Inferior parietal cortex (tissue), 1 donor: ENCODE measurements around the gene SUSD1.
"Not testable (repeated sequence)": the region's sequence is repeated elsewhere in the genome, so short reads cannot be mapped to it uniquely, and the experiment has no call there.

Experiments used
- DNase-seq: peaks from one replicate; pipeline ENCODE4 v3.0.0-alpha.2; 2016; ENCODE audit errors: extremely low spot score

SUSD1 gene

DNA sequence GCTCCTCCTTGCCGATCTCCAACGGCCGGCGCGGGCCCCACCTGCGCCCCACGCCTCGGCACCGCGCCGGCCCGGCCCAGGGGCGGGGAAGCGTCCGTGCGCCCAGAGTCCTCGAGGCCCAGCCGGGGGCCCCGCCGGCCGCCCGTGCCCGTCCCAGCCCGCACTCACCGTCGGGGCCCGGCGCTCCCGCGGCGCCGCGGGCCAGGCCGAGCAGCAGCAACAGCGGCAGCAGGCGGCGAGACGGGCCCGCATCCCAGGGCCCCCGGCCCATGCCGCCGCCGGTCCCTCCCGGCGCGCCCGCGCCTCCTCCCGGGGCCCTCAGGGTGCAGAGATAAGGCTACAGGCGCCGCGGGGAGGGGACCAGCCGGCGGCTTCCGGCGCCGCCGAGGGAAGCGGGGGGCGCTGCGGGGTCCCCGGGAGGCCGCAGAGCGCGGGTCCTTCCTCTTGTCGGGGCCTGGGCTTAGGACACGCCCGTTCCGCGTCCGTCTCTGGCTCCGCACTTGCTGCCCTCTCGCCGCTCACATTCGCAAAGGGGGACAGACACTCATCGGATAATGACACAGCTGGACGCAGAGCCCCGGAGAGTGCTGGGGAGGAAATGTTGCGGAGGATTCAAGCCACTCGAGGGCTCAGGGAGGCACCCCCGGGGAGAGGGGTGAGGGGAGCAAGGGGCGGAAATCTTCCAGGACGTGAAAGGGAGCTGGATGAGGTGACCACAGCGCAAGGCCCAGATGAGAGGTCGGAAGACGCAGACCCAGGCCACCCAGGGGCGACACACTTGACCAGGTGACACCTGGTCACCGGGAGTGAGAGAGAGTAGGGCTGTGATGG lies at the start of gene SUSD1:
SUSD1 (minus strand) TSS at position 333 of the 831 bp plus-strand sequence; CDS start at position 271, 62 bp downstream.
- DNase-seq, result no peak

GRCh38 chr9:112224401-112225289 lies 49.5 kb upstream of the SUSD1 start:
- DNase-seq, result no peak

DNA sequence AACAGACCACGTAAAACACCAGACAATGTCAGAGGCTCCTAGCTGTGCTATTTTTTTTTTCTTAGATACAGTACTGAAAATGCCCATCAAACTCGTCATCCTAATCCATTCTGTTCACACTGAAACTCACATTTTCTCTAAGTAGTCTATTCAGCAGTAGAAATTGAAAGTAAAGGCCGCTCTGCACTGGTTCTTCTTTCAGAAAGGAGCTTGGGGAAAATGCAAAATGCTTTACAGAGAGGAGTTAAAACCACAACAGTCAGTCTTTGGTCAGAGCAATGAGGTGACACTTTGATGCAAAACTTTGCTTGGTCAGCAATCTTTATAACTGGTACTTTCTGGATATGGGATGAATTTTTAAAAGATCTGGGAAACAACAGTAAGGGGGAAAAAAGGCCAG lies 43.8 kb upstream of the SUSD1 start:
- no peak for DNase-seq

GRCh38 chr9:112212926-112213325 lies 37.8 kb upstream of the SUSD1 start:
- DNase-seq, result no peak

- DNase-seq, result no peak
Observed at GRCh38 chr9:112207451-112207850, 32.4 kb upstream of the SUSD1 start.

DNA sequence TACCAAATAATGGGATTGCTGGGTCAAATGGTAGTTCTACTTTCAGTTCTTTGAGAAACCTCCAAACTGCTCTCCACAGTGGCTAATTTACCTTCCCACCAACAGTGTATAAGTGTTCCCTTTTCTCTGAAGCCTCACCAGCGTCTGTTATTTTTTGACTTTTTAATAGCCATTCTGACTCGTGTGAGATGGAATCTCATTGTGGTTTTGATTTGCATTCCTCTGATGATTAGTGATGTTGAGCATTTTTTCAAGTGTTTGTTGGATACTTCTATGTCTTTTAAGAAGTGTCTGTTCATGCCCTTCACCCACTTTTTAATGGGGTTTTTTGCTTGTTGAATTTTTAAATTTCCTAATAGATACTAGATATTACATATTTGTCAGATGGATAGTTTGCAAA lies 28.4 kb upstream of the SUSD1 start:
- DNase-seq, result no peak

DNA sequence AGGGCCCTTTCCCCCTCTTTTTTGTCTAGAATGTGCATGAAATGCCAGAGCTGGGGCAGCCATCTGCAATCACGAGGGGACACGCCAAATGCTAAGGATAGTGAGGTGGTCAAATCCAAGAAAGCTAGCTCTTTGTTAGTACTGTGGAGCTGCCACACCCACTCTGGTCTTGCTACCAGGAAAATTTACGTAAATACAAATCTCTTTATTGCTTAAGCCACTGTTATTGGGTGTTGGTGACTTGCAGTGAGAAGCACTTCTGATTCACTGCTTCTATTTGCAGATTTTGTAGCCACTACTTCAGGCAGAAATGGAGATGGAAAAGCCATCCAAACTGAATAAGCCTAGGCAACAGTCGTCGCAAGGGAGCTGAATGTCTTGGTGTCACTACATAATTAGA lies 25.6 kb upstream of the SUSD1 start:
- DNase-seq, result no peak

- no peak for DNase-seq
Observed at GRCh38 chr9:112198646-112199045, 23.5 kb upstream of the SUSD1 start.

- no peak for DNase-seq
Observed at GRCh38 chr9:112194969-112195431, 19.9 kb upstream of the SUSD1 start.

DNA sequence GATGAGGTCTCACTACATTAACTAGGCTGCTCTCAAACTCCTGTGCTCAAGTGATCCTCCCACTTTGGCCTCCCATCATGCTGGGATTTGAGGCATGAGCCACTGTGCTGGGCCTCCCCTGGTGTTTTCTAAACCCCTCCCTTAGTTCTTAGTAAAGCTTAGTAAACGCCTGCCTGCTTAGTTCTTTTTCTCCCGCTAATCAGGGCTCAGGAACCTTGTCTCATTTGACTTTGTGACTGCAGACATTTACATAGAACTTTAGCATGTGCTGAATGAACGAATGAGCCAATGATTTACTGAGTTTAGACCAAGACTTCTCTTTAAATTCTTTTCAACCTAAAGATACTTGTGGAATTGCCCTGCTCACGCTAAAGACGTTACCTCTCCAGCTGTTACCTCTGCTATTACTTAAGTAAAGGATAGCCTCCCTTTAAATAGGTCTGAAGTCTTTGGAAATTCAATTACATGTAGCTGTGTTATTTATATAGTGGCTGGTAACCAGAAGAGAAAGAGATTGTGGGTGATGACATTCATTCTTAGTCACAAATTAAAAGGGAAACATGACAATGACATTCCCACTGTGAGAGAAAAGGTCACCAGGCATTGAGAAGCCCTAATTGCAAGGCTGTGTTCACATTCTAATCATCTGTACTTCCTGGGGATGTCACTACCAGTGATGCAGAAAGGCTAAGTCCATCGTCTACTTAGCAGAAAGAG lies 18.6 kb upstream of the SUSD1 start:
- no peak for DNase-seq

- DNase-seq, result not testable (repeated sequence)
Observed at GRCh38 chr9:112190320-112190719, 15.2 kb upstream of the SUSD1 start.

DNA sequence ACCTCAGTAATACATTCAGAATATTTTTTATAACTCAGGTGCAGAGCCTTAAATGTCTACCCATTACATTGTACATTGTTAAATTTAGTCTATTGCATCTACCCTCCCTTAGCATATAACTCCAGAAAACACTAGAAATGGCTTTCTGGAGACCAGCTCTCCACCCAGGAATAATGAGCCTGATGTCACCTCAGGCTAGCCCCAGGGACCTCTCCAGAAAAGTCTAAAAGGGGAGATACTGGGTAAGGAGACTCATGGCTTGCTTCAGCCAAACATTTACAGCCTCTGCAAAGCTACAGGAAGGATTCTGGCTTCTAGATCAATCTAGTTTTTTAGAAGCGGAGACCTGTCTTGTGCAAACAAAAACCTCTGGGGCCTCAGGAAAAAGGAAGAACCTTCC lies 13.8 kb upstream of the SUSD1 start:
- DNase-seq, result no peak

GRCh38 chr9:112187404-112187803 lies 12.3 kb upstream of the SUSD1 start:
- DNase-seq, result no peak

DNA sequence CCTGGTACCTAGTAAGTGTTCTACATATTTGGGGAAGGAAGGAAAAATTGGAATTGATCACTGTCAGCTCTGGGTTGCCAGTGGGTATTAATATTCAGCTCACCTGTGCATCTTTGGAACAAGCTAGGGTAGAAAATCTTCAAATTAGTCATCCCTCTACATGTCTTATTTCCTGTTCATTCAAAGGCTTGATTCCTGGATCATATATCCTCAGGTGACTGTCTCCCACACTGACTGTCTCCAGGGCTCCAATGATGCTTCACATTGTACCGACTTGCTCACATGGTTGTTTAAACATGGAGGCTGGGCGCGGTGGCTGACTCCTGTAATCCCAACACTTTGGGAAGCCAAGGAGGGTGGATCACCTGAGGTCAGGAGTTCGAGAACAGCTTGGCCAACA lies 11.6 kb upstream of the SUSD1 start:
- no peak for DNase-seq

GRCh38 chr9:112184946-112185345 lies 9.8 kb upstream of the SUSD1 start:
- no peak for DNase-seq

GRCh38 chr9:112184221-112184620 lies 9.1 kb upstream of the SUSD1 start:
- DNase-seq, result no peak

DNA sequence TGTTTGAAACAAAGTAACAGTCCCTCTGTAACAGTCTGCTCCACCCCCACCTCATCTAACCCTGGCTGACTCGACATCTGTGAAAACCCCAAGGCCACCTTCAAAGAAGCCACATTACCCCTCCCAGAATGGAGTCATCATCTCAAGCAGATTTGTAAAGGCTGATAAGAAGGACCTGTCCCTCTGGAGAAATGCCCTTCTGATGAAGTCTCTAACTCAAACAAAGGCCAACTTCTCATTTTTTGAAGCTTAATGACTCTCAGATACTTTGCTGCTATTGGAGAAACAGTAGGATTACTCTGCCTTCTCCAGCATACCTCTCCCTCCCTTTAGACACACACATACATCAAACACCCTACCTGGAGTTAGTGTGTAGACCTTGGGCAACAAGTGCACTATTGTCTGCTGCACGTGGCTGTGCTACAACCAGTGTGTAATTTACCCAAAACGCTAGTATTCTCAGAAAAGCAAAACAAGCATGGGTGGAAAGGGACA lies 5.3 kb upstream of the SUSD1 start:
- DNase-seq, result no peak

GRCh38 chr9:112179816-112180215 lies 4.7 kb upstream of the SUSD1 start:
- no peak for DNase-seq

DNA sequence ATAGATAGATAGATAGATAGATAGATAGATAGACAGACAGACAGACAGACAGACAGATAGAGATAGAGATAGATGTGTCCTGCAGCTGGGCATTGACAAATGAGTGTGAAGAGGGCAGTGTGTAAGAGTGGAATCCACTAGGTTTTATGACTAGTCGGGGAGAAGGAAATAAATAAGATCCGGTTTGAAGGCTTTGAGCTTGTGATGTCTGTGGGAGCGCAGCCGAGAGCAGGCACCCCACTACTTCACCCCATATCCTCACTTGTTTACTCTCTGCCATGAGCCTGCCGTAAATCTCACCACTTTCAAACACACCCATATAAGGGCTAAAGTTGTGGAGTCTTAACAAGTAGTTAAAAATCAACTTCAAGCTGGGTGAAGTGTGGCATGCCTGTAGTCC lies 1.4 kb upstream of the SUSD1 start:
- DNase-seq, result no peak

- no peak for DNase-seq
Observed at GRCh38 chr9:112175796-112176315, 759 bp upstream of the SUSD1 start.

GRCh38 chr9:112174222-112174964 lies 704 bp downstream of the SUSD1 start:
- DNase-seq, result no peak
